HepG2 (cell line): Measurements from ENCODE around the gene HHLA2. TPM values are rescaled to one million over a fixed set of nuclear protein-coding genes. Genes with fewer than 3 reads are reported as not detected.

Experiments
- ATAC-seq: fragments of 200-7000 bp; cut with Tn5 transposase; 3 replicates; pipeline ENCODE4 v1.9.1; 2020; ENCODE audit warnings: mild to moderate bottlenecking, moderate library complexity
- BruUV-seq: library from RNA; stranded (reverse); fragments of 400-500 nt; replicated peaks from 2 replicates; lab custom pipeline; 2021; lab: Mats Ljungman, UMichigan
- CTCF ChIA-PET: fragments of 300-600 bp; formaldehyde crosslinking; extraction: SDS; loops from one replicate; lab custom pipeline; 2021; ENCODE audit warnings: low total read pairs, inconsistent platforms, low intra/inter-chr PET ratio; lab: Yijun Ruan, JAX
- POLR2A ChIA-PET: fragments of 350-600 bp; sonication (Branson Sonifier 250); formaldehyde crosslinking; loops from one replicate; lab custom pipeline; 2020; ENCODE audit warnings: antibody characterized with exemption, inconsistent platforms; lab: Yijun Ruan, JAX
- DNase-seq: peaks from one replicate; pipeline ENCODE4 v3.0.0-alpha.2; 2015; ENCODE audit warnings: low spot score
- FAIRE-seq: peaks from 3 replicates; lab custom pipeline; 2011; peaks lifted over from hg19 to GRCh38; lab: Jason Lieb, UNC
- H2AFZ ChIP-seq: one replicate; pipeline ENCODE4 v1.6.1; 2011; ENCODE audit warnings: low read length, inconsistent platforms
- H3K27ac ChIP-seq: fragments of 300-600 bp; 3 replicates; pipeline ENCODE4 v1.8.0; 2011; ENCODE audit warnings: mixed run types, mild to moderate bottlenecking, mixed read lengths, low read length, inconsistent platforms; ENCODE audit not compliant: insufficient read depth; ENCODE audit errors: extremely low read length
- H3K27me3 ChIP-seq, 2 experiments: fragments of 200-600 bp in 1 of 2; 2 replicates in 1 of 2; 3 replicates in 1 of 2; pipeline versions ENCODE4 v1.6.0 to v1.8.0; 2011; ENCODE audit warnings: low read length in 2 of 2, mild to moderate bottlenecking in 2 of 2, moderate library complexity in 2 of 2, inconsistent platforms in 1 of 2; ENCODE audit not compliant: insufficient read depth in 2 of 2, control insufficient read depth in 1 of 2
- H3K36me3 ChIP-seq, 2 experiments: fragments of 200-600 bp in 1 of 2; replicated peaks in 1 of 2; 2 replicates in 1 of 2; 3 replicates in 1 of 2; pipeline versions ENCODE4 v1.5.1 to v1.8.0; 2011; ENCODE audit warnings: low read length in 2 of 2, inconsistent platforms in 1 of 2; ENCODE audit not compliant: insufficient read depth in 2 of 2, control insufficient read depth in 1 of 2
- H3K4me1 ChIP-seq: 2 replicates; pipeline ENCODE4 v1.5.1; 2012; ENCODE audit warnings: low read length, inconsistent platforms; ENCODE audit not compliant: insufficient read depth
- H3K4me2 ChIP-seq: 2 replicates; pipeline ENCODE4 v1.6.0; 2011; ENCODE audit warnings: low read depth, low read length, inconsistent platforms
- H3K4me3 ChIP-seq, 3 experiments: fragments of 200-600 bp in 1 of 3; sonication (generic), shearing (Covaris generic) in 1 of 3; replicated peaks in 1 of 3; 2 replicates each; pipeline ENCODE4 v1.5.1; 2011 to 2016; ENCODE audit warnings: low read length in 3 of 3, inconsistent platforms in 2 of 3, low read depth in 2 of 3, mild to moderate bottlenecking in 2 of 3, control low read depth in 1 of 3, mixed read lengths in 1 of 3; ENCODE audit not compliant: insufficient read depth in 1 of 3
- H3K79me2 ChIP-seq: one replicate; pipeline ENCODE4 v1.6.1; 2011; ENCODE audit warnings: low read length, inconsistent platforms; ENCODE audit not compliant: insufficient read depth
- H3K9ac ChIP-seq: 2 replicates; pipeline ENCODE4 v1.6.0; 2011; ENCODE audit warnings: mild to moderate bottlenecking, low read depth, low read length, inconsistent platforms; ENCODE audit not compliant: insufficient read depth
- H3K9me3 ChIP-seq: 2 replicates; pipeline ENCODE4 v1.5.1; 2012; ENCODE audit warnings: mild to moderate bottlenecking, low read length
- H4K20me1 ChIP-seq: 2 replicates; pipeline ENCODE4 v1.6.0; 2011; ENCODE audit warnings: inconsistent platforms, mild to moderate bottlenecking, low read length, moderate library complexity; ENCODE audit not compliant: insufficient read depth
- HCFC1 ChIP-seq: fragments of 150-350 bp; IDR thresholded peaks from 2 replicates; pipeline ENCODE4 v1.6.1; 2014; ENCODE audit warnings: low read depth, low read length
- HNRNPH1 ChIP-seq: fragments of 200-400 bp; formaldehyde crosslinking; optimal IDR thresholded peaks from 2 replicates; pipeline ENCODE3; 2017; ENCODE audit warnings: mild to moderate bottlenecking, low read depth, low read length
- KMT2B ChIP-seq: IDR thresholded peaks from 2 replicates; pipeline ENCODE4 v1.6.1; 2016; ENCODE audit warnings: missing genetic modification reagents, missing compliant biosample characterization
- MAZ ChIP-seq, 2 experiments: sonication (generic) in 1 of 2; formaldehyde crosslinking in 1 of 2; IDR thresholded peaks; 2 replicates each; pipeline versions ENCODE4 v1.5.0 to v1.6.1; 2012 to 2020; ENCODE audit warnings: low read depth in 2 of 2, mild to moderate bottlenecking in 2 of 2, borderline replicate concordance in 1 of 2, improper control_type of control experiment in 1 of 2, low read length in 1 of 2, missing genetic modification reagents in 1 of 2, moderate library complexity in 1 of 2
- MXD4 ChIP-seq: IDR thresholded peaks from 2 replicates; pipeline ENCODE4 v1.6.1; 2016; ENCODE audit warnings: mild to moderate bottlenecking, missing biosample characterization, missing genetic modification reagents
- NFE2 ChIP-seq: sonication (generic); formaldehyde crosslinking; IDR thresholded peaks from 2 replicates; pipeline ENCODE4 v1.4.0; 2020; ENCODE audit warnings: missing genetic modification reagents
- NONO ChIP-seq, 2 experiments: fragments of 450-650 bp in 1 of 2; sonication (generic) in 1 of 2; formaldehyde crosslinking in 1 of 2; IDR thresholded peaks in 1 of 2; conservative IDR thresholded peaks in 1 of 2; 2 replicates each; pipeline versions ENCODE4 v1.6.1 to v1.8.0; 2017 to 2022; ENCODE audit warnings: mild to moderate bottlenecking in 1 of 2, missing genetic modification reagents in 1 of 2, moderate library complexity in 1 of 2
- NR1H2 ChIP-seq: sonication (generic); formaldehyde crosslinking; IDR thresholded peaks from 2 replicates; pipeline ENCODE4 v1.8.1; 2022; ENCODE audit warnings: low read depth, missing genetic modification reagents, borderline replicate concordance
- PHF20 ChIP-seq: sonication (generic); formaldehyde crosslinking; IDR thresholded peaks from 2 replicates; pipeline ENCODE4 v1.5.0; 2020; ENCODE audit warnings: mild to moderate bottlenecking, missing genetic modification reagents
- POLR2AphosphoS2 ChIP-seq: IDR thresholded peaks from 2 replicates; pipeline ENCODE4 v1.6.1; 2011; ENCODE audit warnings: low read depth, low read length, improper control_type of control experiment
- TRIM22 ChIP-seq: fragments of 450-650 bp; IDR thresholded peaks from 2 replicates; pipeline ENCODE4 v1.6.1; 2017
- YEATS2 ChIP-seq: sonication (generic); formaldehyde crosslinking; IDR thresholded peaks from 2 replicates; pipeline ENCODE4 v1.4.0; 2020; ENCODE audit warnings: missing genetic modification reagents, borderline replicate concordance
- ZBTB46 ChIP-seq: sonication (generic); formaldehyde crosslinking; IDR thresholded peaks from 2 replicates; pipeline ENCODE4 v1.4.0; 2020; ENCODE audit warnings: mild to moderate bottlenecking, missing genetic modification reagents, borderline replicate concordance
- ZFAT ChIP-seq: sonication (generic); formaldehyde crosslinking; conservative IDR thresholded peaks from 2 replicates; pipeline ENCODE4 v1.8.1; 2023; ENCODE audit warnings: missing genetic modification reagents, inconsistent platforms
- ZNF33B ChIP-seq: sonication (generic); formaldehyde crosslinking; IDR thresholded peaks from 2 replicates; pipeline ENCODE4 v1.5.1; 2020; ENCODE audit warnings: mild to moderate bottlenecking, missing genetic modification reagents
- ZNF350 ChIP-seq: sonication (generic); formaldehyde crosslinking; IDR thresholded peaks from 2 replicates; pipeline ENCODE4 v1.4.0; 2020; ENCODE audit warnings: mild to moderate bottlenecking, low read depth, missing genetic modification reagents, borderline replicate concordance
- ZNF549 ChIP-seq: sonication (generic); formaldehyde crosslinking; IDR thresholded peaks from 2 replicates; pipeline ENCODE4 v1.5.0; 2020; ENCODE audit warnings: missing genetic modification reagents
- ZNF800 ChIP-seq: sonication (generic); formaldehyde crosslinking; IDR thresholded peaks from 2 replicates; pipeline ENCODE4 v1.4.0; 2020; ENCODE audit warnings: missing genetic modification reagents
- ZNF883 ChIP-seq: sonication (generic); formaldehyde crosslinking; IDR thresholded peaks from 2 replicates; pipeline ENCODE4 v1.5.1; 2020; ENCODE audit warnings: mild to moderate bottlenecking, missing genetic modification reagents; ENCODE audit errors: not compliant biosample characterization
- WGBS: methylation state at CpG from one replicate; pipeline ENCODE4 v1.1.6; 2017; ENCODE audit warnings: low lambda C conversion rate; 5-methylcytosine and 5-hydroxymethylcytosine counted together
- in situ Hi-C: cut with HindIII; loops from 2 replicates; pipeline ENCODE4 v1.10.0; 2017; ENCODE audit warnings: low pct_unique_long_range_greater_than_20kb; ENCODE audit not compliant: extremely low pct_ligation_motif_present
- intact Hi-C: fragments of 100-400 bp; cut with micrococcal nuclease; formaldehyde crosslinking; loops from one replicate; pipeline ENCODE4 v1.10.0; 2022; ENCODE audit not compliant: unreplicated experiment
- polyA plus RNA-seq, 8 experiments: library from polyadenylated mRNA; depleted of rRNA in 3 of 8; stranded (reverse) in 7 of 8; unstranded in 1 of 8; fragments of >200 nt; fragmentation: Illumina TruSeq in 4 of 8; extraction: Trizol in 4 of 8; gene quantifications; 2 replicates each; pipeline versions ENCODE4 v1.2.1 to v1.2.3, GENCODE V29; 2011 to 2016; ENCODE audit warnings: low read depth in 4 of 8, missing spikeins in 1 of 8, mixed read lengths in 1 of 8; ENCODE audit not compliant: insufficient read depth in 1 of 8
- total RNA-seq, 5 experiments: library from RNA; depleted of rRNA; stranded (reverse); fragments of >200 nt; fragmentation: Illumina TruSeq; extraction: Trizol; gene quantifications; 2 replicates each; pipeline ENCODE4 v1.2.3, GENCODE V29; 2016; ENCODE audit warnings: low read depth in 1 of 5

HHLA2 gene
- total and polyA plus RNA-seq, 2 of the 13 experiments (the other 11 are each of a cell fraction or from before 2014, with no cell fraction given): not detected

DNA sequence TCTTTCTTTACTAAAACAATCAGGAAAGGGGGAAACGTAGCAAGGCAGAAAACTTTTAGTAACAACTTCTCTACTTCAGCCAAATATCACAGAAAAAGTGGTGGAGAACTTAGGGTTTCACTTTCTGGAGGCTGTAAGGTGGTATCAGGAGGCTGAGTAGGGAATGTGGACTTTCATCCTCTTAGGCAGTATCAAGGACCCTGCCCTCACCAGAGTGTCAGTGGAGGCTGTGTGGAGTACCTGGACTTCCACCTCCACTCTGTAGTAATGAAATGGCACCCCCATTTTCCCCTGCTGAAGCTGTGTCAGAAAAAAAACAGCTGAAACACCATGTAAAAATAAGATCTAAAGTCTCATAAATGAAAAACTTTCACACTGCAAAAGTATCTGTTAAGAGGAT is 11.2 kb upstream of the HHLA2 start:
- in situ Hi-C loops: no loop called here
- Histone ChIP-seq H4K20me1 (no peaks in the 10 kb centered on the region), H3K36me3 (no peaks in the 10 kb centered on the region), H3K9me3 (no peaks in the 10 kb centered on the region), H3K4me1 (no peaks in the 10 kb centered on the region), H3K4me3 (no peak overlapping the region), H3K4me2 (no peak overlapping the region), H3K79me2 (no peaks in the 10 kb centered on the region), H2AFZ (no peak overlapping the region), H3K27me3 (no peaks in the 10 kb centered on the region; a peak in 1 of 5 replicates), H3K27ac (no peak overlapping the region), H3K9ac (no peak overlapping the region)
- TF ChIP-seq ZNF883 (CRISPR knock-in tag) (no peak), HCFC1 (no peak), ZNF350 (no peak), ZNF33B (CRISPR knock-in tag) (no peak), MXD4 (CRISPR knock-in tag) (no peak), NFE2 (CRISPR knock-in tag) (no peak), POLR2AphosphoS2 (no peak), KMT2B (CRISPR knock-in tag) (no peak), ZNF800 (CRISPR knock-in tag) (no peak), MAZ (IDR thresholded peaks at IDR 0.05; ENCODE audit: borderline replicate concordance, low read depth, low read length) (no peak), MAZ (CRISPR knock-in tag; IDR thresholded peaks at IDR 0.05; ENCODE audit: low read depth) (no peak), ZBTB46 (CRISPR knock-in tag) (no peak), YEATS2 (CRISPR knock-in tag) (no peak), ZNF549 (no peak), PHF20 (CRISPR knock-in tag) (no peak), NR1H2 (CRISPR knock-in tag) (no peak), TRIM22 (no peak), NONO (IDR thresholded peaks at IDR 0.05) (no peak), NONO (CRISPR knock-in tag; conservative IDR thresholded peaks at IDR 0.05) (no peak), ZFAT (CRISPR knock-in tag) (no peak), HNRNPH1 (no peak)
- intact Hi-C loops: no loop called here
- FAIRE-seq: no peak
- ATAC-seq: no peak
- ChIA-PET POLR2A (no interaction called here), CTCF (no interaction called here)
- BruUV-seq: no TSS peak
- WGBS: 0% methylated on average over 1 of the region's 1 CpG
- no peak for DNase-seq
